Activated CD4-positive, alpha-beta T cell treated with anti-CD3 and anti-CD28 coated beads, Interleukin-2, amount 50 U/mL, for 48 hours (primary cell): ENCODE data around the gene XK.
"Not testable (repeated sequence)": the region's sequence is repeated elsewhere in the genome, so short reads cannot be mapped to it uniquely, and the experiment has no call there.

Experiments used
- DNase-seq, 2 experiments: peaks; one replicate each; pipeline ENCODE4 v3.0.0-alpha.2; 2020

Gene XK

DNA sequence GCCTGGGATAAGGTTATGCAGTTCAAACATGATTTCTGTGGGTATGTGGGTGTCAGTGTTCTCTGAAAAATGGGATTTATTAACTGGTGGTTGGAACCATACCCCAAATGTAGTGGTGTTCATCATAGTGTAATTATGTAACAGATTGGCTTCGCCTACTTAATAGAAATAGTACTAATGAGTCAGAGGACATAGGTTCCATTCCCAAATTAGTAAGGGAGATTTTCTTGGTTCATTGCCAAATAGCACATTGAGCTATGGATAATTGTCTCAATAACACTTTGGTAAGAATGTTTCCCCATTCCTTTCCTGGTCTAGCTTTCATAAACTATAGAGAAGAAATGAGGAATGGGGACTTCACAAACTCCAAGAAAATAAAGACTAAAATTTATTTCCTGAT is 73.8 kb downstream of the XK start:
- DNase-seq: no peak

DNA sequence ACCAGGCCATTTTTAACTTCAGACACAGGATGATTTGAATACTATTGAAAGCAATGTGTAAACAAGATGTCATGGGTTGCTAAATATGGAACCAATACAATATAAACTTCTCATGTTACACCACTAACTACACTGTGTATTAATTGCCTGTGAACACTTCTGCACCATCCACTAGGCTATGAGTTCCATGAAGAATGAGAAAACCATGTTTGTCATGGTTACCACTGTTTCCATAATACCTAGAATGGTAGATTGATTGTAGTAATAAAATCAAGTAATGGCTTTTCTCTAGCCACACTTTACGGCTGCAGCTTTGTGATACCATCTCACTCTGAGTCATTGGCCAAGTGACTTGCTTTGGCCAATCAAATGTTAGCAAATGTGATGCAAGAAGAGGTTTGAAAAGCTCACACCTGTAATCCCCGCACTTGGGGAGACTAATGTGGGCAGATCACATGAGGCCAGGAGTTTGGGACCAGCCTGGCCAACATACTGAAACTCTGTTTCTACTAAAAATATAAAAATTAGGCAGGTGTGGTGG is 74.4 kb downstream of the XK start:
- DNase-seq: no peak

DNA sequence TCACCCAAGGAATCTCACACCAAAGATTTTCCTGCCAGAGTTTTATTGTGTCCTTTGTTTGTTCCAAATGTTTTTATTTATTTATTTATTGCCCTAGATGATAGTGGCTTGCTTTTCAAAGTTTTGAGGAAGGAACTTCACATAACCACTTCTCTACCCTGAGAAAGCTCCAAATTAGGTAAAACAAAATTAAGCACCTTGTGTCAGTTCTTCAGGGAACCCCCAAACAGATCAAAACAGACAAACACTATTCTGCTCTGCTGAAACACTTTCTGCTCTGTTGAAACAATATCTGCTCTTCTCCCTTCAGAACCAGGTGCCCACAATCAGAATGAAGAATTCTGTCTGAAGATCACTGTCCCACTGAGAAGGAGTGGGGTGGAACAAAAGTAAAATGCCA is 77.8 kb downstream of the XK start:
- no peak for DNase-seq

DNA sequence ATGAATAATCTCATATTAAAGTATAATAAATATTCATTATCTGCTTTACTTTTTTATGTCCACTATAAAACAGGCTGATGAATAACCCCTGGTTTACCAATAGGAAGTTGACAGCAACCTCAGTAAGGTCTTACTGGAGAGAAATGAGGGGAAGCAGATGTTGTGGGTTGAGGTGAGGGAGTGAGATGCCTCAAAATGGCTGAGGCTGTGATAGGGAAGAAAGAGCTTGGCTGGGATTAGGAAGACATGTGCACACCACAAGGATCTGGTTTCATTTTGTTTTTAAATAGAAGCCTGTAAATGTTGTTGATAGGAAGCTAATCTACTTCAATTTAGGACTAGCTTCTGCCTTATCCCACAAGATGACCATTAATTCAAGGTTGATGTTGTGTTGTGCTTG is 79.9 kb downstream of the XK start:
- no peak for DNase-seq

DNA sequence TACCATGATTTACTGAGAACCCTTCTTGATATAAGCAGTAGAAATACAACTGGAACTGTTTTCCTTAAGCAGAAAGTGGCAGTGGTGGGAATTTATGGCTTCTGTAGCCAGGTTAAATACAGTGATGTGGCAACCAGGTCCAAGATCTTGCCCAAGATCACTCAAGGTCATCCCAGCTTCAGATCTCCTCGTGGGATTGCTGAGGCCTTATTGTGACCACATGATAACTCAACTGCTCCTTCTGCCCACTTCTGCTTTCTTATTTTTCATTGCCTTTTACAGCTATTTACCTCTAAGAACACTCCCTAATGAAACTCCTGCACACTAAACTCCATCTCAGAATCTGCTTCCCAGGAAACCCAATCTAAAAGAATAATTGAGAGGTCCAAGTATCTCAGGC is 81.8 kb downstream of the XK start:
- DNase-seq: no peak

DNA sequence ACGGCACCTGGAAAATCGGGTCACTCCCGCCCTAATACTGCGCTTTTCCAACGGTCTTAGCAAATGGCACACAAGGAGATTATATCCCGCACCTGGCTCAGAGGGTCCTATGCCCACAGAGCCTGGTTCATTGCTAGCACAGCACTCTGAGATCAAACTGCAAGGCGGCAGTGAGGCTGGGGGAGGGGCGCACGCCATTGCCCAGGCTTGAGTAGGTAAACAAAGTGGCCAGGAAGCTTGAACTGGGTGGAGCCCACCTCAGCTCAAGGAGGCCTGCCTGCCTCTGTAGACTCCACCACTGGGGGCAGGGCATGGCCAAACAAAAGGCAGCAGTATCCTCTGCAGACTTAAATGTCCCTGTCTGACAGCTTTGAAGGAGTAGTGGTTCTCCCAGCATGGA is 83.3 kb downstream of the XK start:
- not testable (repeated sequence) for DNase-seq

DNA sequence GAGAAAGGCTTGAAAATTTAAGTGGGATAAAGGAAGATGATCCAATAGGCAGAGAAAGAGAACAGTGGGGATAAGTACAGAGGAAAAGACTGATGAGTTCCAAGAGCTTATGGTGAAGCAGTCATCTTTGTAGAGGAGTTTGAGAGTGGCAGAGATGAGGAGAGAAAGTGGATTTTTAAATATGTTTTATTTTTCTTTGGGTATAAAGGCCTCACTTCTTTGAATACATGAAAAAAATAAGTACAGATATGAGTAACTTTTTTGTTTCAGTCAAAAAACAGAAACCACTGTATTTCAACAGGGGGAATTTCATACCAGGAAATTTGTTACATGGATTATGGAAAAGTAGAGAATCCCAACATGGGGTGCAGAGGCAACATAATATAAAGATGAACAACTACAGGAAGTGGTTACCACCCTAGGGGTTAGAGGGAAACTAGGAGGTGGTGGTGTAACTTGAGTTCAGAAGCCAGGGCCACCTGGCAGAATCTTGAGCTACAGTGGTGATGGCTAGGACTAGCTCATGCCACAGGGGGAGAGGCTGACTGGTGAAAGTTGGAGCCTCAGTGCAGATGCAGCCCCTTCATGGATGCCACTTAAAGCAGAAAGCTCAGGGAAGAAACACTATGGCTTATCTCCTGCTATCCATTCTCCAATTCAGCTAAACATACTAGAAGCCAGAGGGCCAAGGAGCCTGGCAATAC is 90.8 kb downstream of the XK start:
- DNase-seq: no peak

DNA sequence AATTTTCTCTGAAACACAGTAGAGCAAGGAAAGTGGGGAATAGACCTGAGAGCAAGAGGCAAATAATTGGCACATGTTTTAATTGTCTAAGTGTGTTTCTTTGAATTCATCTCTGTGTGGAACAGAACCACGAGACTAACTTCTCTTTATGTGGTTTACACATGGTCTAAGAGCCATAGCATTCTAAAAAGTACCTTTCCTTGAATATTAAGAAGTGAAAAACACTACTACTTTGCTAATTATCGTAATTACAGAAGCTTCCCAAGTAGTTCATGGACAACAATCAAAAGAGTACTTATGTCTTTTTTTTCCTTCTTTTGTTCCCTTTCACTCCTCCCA is 91.4 kb downstream of the XK start:
- DNase-seq: no peak

DNA sequence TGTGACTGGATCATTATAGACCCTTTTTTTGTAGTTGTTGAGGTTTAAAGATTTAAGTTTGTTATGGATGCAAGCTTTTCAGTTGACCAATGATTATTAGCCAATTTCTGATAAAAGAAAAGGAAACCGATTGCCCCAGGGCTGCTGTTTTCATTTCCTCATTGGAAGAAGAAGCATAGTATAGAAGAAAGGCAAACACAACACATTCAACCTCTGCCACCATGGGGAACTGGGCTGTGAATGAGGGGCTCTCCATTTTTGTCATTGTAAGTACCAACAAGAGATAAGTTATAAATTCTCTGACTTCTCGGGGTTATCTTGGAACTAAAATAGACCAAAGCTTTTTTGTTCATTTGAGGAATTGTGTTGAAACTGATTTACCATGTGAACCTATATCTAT is 94.3 kb downstream of the XK start, which contains the start of gene CYBB:
TSS of gene CYBB (plus strand) at position 203 of the 400 bp plus-strand sequence. CDS start at position 222, 19 bp downstream.
- DNase-seq: no peak

DNA sequence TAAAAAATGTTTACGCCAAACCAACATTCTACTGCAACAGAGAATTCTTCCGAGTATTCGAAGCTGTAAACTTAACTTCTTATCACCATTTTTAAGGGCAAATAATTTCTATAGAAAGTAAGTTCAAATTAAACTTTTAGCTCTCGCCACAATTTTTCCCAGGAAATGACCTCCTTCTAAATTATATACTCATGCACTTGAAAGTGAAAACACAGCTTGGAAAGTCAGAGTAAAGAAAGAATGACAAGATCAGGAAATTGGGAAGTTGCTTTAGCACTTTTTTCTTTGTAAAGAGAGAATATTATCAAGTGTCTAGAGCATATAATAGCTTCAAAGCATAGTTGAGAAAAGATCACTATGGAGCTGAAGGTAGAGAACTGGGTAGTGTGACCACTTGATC is 95.5 kb downstream of the XK start:
- no peak for DNase-seq
